Central memory CD4-positive, alpha-beta T cell (primary cell): ENCODE results near the gene MYZAP.

Experiments
- DNase-seq: peaks from one replicate; pipeline ENCODE4 v3.0.0; 2022

Gene MYZAP

DNA sequence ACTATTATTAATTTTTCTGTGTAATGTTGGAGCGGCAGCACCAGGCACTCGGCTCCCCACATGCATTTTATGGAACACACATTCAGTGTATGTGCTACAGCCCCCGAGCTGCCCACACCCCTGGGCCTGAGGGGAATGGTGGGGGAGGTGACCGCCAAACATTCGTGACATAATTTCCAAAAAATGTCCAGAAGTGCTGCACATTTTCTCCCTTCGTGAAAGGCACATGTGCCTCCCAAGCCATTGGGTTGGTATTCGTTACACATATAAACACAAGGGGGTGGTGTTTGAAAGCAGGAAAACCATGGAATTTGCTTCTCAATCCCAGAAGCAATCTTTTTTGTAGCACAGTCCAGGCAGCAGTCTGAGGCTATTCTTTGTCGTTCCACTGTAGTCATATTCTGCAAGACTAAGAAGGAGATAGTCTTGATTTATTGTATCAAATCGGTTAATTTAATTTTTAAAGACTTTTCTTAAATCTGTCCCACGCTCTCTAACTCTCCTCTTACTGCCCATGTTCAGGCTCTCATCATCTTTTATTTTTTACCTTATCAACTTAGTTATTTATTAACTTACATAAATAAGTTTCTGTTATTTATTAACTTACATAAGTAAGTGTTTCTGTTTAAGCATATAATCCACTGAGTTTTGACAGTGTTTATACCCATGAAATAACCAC lies 75.6 kb downstream of the MYZAP start:
- DNase-seq: no peak

DNA sequence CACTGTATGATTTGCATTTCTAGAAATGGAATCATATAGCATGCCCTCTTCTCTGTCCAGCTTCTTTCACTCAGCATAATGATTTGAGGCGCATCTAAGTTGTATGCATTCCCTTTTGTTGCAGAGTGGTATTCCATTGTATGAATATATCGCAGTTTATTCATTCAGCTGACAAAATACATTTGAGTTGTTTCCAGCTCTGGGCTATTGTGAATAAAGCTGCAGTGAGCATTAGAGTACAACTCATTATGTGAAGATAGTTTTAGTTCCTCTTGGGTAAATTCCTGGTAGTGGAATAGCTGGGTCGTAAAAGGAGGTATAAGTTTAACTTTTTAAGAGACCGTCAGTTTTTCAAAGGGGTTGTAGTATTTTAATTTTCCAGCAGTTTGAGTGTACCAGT lies 76.3 kb downstream of the MYZAP start:
- no peak for DNase-seq

DNA sequence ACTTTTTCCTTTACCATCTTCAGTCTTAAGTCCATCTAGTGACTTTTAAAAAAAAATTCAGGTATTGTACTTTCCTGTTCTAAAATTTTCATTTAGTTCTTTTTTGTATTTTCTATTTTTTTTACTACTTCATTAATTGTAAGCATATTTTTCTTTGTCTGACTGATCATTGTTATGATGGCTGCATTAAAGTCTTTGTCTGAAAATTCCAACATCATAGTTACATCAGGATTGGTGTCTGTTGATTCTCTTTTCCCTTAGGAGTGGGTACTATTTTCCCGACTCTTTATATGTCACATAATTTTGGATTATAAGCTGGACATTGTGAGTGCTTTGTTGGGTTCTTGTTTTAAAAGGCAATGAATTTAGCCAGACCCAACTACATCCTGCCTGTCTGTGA lies 79.9 kb downstream of the MYZAP start:
- DNase-seq: no peak

DNA sequence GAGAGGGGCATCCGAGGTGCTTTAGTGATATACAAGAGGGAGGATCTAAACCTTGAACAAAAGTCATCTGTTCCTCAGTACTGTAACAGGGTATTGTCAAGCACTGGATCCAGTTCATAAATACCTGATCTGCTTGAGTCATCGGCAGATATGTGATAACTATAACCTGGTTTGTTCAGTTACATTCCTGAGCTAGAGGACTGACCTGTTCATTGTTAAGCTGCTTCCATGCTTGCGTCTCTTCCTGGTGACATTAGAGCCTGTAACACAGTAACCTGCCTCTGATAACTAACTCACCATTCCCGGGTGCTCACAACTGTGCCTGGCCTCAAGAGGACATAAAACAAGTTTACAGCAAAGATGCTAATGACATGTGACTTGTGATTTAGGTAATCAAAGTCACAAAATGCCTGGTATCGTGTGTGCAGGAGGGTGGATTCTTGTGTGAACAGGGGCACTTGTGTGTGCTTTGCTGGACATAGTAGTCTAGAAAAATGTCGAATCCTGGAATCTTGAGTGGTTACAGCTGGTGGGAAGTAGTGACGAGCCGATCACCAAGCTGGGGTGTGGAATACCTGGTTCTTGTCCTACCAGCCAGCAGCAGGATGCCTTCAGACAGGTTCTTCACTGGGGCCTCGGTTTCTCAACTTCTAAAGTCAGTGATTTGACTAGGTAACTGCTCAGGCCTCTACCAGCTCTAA lies 83.9 kb downstream of the MYZAP start:
- DNase-seq: no peak

DNA sequence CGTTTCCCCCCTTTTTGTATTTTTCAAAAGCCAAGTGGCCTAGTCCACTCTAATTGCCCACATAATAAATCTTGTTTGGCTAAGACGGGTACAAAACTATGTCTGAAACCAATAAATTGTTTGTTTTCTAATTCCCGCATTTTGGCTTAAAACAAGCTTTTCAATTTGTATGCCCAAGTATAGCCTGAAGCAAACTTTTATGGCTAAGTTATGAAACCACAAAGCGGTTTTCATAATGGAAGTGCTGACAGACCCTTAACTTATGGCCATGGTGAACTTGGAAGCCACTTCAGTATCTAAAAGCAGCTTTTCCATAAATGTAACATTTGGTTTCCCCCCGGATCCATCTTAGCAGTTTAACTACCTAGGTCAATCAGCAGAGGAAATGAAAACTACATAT lies 84.9 kb downstream of the MYZAP start:
- no peak for DNase-seq

DNA sequence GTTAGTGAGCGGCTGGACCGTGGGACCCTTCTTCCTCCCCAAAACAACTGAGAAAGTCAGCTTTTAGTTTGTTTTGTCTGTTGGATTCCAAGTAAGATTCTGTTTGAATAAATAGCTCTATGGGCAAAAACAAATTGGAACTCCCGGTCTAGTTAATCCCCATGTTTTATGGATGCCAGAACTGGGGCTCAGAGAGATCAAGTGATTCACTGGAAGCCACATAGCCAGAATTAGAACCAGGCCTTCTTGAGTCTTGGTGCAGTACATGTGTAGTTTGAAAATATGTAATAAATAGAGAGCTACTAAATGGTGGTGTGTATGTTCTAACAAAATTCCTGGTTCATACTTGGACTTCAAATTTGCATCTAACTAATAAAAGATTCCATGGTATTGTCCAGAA lies 85.5 kb downstream of the MYZAP start:
- no peak for DNase-seq

DNA sequence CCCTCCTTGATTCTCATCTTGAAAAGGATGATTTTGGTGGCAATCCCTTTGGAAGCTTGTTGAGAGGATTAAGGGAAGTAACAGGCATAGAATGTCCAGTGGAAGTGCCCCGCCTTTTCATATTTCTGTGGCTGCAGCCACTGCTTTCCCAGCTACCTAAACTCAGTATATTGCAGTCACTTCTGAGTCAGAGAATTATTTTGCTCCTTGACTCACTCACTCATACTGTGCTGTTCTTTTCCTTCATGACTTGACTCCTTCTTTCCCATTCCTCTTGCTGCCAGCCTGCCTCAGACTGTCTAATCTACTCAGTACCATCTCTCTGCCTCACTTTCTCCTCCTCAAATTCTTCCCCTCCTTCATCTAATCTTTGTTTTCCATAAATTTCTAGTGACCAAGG lies 88.3 kb downstream of the MYZAP start:
- DNase-seq: no peak

DNA sequence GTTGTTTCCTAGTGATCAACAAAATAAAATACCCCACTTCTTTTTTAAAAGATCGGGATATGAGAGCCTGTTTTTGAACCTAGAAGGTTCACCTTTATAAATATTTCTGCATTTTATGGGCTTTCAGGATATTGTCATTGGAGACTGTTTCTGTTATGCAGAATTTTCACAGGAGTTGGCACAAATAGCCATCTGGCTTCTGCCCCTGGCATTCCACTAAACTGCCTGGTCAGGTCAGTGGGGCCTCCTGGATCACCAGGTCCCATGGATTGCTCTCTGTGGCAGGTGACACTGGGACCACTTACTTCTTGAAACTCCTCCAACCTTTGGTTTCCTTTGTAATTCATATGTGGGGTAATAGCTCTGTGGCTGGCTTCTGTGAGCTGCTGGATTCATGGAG lies 89.3 kb downstream of the MYZAP start:
- no peak for DNase-seq

DNA sequence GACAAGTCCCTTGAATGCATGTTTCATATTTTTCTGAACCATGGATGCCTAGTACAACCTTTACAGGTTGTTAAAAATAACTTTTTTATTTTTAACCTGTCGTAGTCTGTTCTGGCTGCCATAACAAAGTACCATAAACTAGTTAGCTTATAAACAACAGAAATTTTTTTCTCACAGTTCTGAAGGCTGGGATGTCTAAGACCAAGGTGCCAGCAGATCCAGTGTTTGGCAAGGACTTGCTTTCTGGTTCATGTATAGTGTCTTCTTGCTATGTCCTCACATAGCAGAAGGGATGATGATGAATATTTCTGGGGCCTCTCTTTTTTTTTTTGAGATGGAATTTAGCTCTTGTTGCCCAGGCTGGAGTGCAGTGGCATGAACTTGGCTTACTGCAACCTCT lies 91.8 kb downstream of the MYZAP start:
- no peak for DNase-seq

DNA sequence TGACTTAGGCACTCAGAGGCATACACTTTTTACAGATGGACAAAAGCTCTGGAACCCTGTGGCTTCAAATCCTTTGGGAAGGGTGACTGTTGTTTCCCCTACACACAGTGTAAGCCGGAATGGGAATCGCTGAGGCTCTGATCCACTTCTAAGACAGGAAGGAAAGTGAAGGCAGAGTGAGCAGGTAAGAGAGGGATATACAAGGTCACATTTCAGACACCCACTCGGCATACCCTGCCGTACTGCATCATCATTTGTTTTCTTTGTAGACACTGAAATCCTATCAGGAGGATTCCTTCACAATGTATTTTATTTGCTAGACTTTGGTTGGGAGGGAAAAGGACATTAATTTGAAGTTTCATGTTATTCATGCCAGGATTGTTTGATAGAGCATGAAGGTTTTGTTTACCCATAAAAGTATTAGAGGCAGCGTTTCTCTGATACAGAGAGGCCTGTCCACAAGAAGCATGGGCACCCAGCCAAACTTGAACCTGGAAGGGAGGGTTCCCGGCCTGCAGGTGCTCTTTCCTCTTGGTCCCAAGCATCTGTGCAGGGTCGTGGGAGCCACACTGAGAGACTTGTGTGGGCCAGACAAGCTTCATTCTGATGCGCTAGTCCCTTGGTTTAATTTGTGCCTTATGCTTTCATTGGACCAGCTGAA lies 92.9 kb downstream of the MYZAP start:
- DNase-seq: no peak

DNA sequence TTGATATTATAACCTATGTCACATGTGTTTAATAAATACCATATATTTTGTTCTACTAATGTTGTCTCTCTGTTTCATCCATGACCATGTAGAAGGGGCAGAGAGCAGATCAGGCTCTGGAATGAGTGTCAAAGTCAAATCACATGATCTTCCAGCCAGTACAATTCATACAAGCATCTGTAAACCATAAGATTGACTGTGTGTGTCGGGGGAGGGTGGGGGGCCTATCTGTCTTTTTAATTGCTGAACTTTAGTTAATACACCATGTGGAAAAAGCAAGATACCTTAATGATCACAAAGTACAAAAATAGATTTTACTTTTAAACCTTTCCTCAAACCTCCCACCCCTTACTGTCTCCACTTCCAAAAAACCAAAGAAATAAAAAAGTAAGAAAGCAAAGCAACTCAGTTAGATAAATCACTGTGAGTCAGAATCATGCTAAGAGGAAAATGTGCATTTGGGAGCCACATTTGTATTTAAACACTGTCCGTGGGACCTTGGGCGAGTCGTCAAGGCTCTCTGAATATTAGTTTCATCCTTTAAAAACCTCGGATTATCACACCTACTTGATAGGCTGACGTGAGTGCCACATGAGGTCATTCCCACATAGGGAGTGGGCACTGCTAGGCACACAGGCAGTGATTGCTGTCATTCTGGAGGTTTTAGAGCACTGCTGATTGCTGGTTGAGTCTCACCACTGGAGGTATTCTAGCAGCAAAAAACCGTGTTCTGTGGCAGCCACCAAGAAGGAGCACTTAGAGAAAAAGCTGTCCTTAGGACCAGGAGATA lies 93.8 kb downstream of the MYZAP start:
- DNase-seq: no peak

DNA sequence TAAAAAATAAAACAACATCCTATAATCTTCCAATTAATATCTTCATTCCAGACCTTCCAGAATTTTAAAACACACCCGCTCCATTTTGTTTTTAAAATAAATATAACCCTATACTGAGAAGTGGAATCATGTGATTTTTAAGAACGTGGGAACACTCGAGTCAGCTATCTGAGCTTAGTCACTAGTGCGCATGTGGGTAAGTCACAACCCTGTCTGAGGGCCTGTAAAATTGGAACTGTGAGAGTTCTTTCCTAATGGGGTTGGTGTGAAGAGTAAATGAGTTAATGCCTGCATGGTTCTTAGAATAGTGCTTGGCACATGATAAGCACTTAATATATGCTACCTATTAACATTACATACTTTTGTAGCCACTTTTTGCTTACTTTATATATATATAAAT lies 95.0 kb downstream of the MYZAP start:
- DNase-seq: no peak

DNA sequence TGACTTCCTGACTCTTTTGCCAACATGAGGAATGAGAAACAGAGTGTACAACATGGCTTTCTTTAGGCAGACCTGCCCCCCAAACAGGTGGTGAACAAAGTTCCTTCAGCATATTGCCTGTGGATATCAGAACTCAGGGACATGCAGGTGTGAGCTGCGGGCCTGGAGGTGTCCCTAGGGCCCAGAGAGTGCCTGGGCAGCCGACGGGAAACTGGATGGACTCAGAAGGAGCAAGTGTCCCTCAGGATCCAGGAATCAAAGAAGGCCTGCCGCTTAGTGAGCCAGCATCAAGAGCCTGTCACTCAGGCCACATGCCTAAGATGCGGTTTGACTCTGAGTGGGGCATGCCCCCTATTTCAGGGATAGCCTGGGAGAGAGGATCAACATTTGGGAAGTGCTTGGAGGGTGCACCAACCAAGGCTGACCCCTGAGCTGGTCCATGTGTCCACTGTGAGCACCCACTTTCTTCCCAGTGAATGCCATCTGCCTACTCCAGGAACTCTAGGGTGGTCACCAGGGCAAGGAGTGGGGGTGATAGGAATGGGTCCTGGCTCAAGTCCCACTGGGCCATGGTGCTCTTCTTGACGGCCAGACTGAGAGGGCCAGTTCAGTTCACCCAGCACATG lies 98.8 kb downstream of the MYZAP start:
- no peak for DNase-seq

DNA sequence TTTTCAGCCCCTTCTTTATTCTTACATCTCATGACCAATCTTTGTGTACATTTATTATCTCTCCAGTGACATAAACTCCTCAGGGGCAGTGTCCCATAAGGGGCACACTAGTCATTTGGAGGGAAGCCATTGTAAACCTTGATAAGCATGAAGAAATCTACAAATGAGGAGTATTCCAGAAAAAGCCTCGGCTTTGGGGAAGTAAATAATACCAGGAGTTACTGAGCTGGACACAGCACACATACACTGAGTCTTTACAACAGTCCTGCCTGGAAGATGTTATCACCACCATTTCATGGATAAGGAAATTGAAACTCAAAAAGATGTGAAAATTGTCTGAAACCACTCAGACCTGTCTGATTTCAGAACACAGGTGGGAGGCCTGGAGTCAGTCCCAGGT lies 99.4 kb downstream of the MYZAP start:
- DNase-seq: no peak

DNA sequence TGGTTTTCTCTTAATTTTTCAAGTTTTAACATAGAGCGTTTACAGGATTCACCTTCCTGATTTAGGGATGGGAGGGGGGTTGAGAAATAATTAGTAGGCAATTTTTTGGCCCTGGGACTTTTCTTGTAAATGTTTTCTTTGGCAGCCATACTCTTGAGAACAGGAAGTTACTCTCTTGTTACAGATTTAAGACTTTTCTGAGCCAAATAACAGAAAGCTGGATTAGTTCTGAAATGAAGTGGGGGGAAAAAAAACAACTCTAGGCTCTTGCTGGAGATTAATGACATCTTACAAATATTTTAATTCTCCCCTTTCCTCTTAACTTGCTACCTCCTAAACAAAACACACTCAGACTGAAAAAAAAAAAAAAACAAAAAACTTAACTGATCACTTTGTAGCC lies 101.0 kb downstream of the MYZAP start:
- DNase-seq: no peak

DNA sequence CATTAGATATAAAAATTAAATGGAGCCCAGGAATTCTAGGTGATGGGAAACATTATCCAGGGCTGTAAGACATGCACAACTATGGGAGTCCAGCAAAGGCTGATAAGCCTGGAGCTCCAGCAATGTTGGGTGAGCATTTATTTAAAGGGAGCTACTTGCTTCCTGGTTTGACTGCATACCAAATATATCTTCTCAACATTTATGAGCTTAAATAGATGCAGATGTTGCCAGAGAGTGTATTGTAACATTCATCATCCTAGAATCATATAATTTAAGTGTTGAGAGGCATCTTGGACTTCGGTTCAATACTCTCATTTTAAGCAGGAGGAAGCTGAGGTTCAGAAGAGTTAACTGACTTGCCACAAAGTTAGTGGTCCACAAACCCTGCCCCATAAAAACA lies 102.6 kb downstream of the MYZAP start:
- no peak for DNase-seq

DNA sequence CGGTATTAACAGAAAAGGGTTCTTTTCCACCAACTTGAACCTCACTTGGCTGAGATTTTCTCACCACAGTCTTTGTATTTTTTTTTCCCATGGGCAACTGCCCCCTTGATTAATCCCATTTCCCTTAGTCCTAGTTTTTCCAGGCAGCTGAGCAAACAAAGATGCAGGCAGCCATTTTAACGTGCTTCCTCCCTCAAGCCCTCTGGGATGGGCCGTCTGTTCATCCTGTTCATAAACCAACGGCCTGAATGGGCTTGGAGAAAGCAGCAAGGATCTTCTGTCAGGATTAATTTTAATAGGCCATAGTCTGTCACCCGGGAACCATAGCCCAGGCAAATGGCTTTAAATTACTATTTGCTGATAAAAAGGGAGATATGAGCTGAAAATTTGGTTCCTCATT lies 104.4 kb downstream of the MYZAP start:
- no peak for DNase-seq

DNA sequence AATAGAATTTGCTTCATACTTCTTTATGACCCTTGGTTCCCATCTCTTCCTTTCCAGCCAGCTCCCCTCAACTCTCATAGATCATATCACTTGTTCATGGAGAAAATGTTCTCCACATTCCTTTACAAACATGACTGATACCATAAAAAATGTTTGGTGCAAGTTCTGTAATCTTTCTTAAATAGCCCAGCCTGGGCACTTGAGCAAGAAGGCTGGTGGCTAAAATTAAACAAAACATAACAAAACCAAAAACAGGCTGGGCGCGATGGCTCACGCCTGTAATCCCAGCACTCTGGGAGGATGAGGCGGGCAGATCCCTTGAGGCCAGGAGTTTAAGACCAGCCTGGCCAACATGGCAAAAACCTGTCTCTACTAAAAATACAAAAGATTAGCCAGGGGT lies 105.9 kb downstream of the MYZAP start:
- DNase-seq: no peak

DNA sequence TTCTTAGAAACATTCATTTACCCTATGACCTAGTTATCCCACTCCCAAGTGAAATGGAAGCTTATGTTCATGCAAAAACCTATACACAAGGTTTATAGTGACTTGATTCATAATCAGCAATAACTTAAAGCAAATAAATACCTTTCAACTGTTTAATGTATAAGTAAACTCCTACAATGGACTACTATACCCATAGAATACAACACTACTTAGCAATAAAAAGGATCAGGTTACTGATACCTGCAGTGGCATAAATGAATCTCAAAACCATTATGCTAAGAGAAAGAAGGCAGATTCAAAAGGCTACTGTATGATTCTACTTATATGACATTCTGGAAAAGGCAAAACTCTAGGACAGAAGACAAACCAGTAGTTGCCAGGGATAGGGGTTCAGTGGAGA lies 106.5 kb downstream of the MYZAP start:
- DNase-seq: no peak

DNA sequence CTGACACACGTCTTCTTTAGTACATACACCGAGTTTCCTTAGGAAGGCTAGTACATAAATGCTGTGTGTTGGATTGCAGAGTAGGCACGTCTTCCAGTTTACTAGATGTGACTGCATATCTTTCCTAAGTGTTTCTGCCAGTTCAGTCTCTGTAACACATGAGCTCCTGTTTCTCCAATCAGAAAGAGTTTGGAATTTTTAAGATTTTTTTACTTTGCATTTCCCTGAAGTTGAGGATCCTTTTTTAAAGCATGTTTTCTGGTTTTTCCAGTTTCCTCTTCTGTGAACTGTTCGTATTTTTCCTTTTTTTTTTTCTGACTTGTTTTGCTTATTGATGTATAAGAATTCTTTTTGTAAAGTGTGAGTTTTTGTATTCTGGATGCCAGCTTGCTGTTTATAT lies 107.3 kb downstream of the MYZAP start:
- no peak for DNase-seq

DNA sequence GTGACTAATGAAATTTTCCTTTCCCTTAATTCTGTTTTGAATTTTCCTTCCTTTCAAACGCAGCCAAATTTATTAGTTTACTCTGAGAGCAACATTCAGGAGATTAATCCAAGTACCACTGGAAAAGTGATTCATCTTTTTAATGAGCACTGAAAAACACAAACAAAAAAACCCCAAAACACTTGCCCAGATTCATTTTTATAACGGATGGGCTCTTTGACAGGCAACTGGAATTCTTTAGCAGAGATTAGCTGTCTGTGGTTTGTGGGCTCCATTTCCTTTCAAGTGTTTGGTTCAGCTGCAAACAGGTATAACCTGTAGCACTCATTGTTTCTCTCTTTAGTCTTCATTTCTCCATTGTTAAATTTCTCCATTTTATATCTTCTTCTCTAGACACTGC lies 111.7 kb downstream of the MYZAP start:
- DNase-seq: peak; percentile 55

DNA sequence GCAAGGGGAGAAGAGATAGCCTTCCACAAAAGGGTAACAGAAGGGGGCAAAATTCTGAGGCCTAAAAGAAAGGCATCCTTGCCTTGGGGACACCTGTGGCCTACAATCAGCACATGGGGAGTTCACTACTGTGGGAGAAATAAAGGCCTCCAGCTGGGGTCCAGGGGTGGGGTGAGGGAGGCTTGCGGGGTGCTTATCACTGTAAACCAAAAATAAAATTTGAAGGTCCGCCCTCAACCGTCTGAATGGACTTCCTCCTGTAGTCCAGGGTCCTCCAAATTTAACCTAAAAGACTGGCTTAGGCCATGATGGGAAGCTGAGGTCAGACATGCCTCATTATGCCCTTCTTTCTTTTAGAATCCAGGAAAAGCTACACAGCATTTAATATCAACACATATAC lies 112.7 kb downstream of the MYZAP start:
- DNase-seq: no peak

DNA sequence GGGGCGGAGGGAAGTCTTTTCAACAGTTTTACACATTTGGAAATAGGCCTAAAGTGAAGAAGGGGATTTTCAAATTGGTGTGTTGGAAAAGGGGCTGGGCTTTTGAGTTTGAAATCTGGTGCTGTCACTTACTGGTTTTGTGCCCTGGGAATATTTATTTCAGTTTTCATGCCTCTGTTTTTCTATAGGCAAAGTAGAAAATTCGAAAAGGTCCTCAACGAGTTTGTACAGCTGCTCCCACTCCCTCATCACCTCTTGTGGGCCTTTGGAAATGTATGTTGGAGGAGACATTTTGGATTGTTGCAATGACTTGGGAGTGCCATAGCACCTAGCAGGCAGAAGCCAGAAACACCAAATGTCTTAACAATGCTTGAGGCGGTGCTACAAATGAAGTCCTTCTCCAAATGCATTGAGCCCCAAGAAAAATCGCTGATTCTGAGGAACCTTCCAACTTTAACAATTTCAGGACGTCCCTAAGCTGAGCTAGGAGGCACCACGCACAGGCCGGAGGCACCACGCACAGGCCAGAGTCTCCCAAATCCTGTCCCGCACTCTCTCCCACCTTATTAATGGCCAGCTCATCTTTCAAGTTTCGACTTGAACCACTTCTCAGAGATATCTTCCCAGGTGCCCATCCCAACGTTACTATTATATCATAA lies 114.2 kb downstream of the MYZAP start:
- DNase-seq: no peak
